Measurements from ENCODE around the gene WDR72.

DNA sequence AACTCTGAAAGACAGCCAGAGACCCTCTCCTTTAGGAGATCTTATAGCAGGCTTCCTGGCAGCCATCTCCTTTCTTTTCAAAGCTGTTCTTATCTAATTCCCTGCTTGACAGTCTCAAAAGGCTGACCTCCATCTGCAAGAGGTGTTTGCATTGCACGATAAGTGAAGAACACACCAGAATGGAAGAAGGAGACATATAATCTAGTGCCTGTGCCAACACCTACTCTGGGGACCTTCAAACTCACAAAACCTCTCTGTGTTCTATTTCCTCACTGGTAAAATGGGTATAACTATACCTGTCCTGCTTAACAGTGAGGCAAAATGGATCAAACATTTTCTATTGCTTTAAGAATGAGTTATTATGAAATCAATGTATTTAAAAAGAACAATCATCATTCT lies 65.0 kb downstream of the WDR72 start:
- no peak for TF ChIP-seq CHD2 (IDR thresholded peaks at IDR 0.05; ENCODE audit: low read length)
- no peak for TF ChIP-seq CHD1 (IDR thresholded peaks at IDR 0.05; ENCODE audit: low read depth, low read length)
- TF ChIP-seq, protein P1, sequence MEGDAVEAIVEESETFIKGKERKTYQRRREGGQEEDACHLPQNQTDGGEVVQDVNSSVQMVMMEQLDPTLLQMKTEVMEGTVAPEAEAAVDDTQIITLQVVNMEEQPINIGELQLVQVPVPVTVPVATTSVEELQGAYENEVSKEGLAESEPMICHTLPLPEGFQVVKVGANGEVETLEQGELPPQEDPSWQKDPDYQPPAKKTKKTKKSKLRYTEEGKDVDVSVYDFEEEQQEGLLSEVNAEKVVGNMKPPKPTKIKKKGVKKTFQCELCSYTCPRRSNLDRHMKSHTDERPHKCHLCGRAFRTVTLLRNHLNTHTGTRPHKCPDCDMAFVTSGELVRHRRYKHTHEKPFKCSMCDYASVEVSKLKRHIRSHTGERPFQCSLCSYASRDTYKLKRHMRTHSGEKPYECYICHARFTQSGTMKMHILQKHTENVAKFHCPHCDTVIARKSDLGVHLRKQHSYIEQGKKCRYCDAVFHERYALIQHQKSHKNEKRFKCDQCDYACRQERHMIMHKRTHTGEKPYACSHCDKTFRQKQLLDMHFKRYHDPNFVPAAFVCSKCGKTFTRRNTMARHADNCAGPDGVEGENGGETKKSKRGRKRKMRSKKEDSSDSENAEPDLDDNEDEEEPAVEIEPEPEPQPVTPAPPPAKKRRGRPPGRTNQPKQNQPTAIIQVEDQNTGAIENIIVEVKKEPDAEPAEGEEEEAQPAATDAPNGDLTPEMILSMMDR (IDR thresholded peaks at IDR 0.05; ENCODE audit: control extremely low read depth in 1 of 3, insufficient read depth in 1 of 3, low read depth in 1 of 3, low read length in 3 of 3) = no peak
- no peak for TF ChIP-seq RAD21 (IDR thresholded peaks at IDR 0.05 in 1 of 2, conservative IDR thresholded peaks at IDR 0.05 in 1 of 2; ENCODE audit: low read depth in 2 of 2, low read length in 2 of 2)
- no peak for TF ChIP-seq YY1 (IDR thresholded peaks at IDR 0.05; ENCODE audit: low read depth, low read length)
- TF ChIP-seq PHF8 (conservative IDR thresholded peaks at IDR 0.05; ENCODE audit: low read depth, low read length) = no peak
- no peak for TF ChIP-seq POLR2A (IDR thresholded peaks at IDR 0.05; ENCODE audit: control extremely low read depth in 1 of 2, low read depth in 2 of 2, low read length in 2 of 2)
